WERI-Rb-1 (cell line): ENCODE data around the gene PPM1N.

Experiments used
- DNase-seq: peaks from one replicate; pipeline ENCODE4 v3.0.0-alpha.2; 2020
- H3K27ac ChIP-seq: fragments of 250-450 bp; sonication (Bioruptor Pico); 2 replicates; pipeline ENCODE4 v1.5.1; 2020; ENCODE audit warnings: mild to moderate bottlenecking, moderate library complexity
- H3K27me3 ChIP-seq: fragments of 250-450 bp; sonication (Bioruptor Pico); 2 replicates; pipeline ENCODE4 v1.5.1; 2021; ENCODE audit warnings: mild to moderate bottlenecking, low read depth, moderate library complexity; ENCODE audit not compliant: insufficient read depth, severe bottlenecking
- H3K36me3 ChIP-seq: fragments of 250-450 bp; sonication (Bioruptor Pico); 2 replicates; pipeline ENCODE4 v1.5.1; 2020; ENCODE audit warnings: mild to moderate bottlenecking, moderate library complexity
- H3K4me3 ChIP-seq: 2 replicates; pipeline ENCODE4 v1.5.1; 2011; ENCODE audit warnings: low read depth, mild to moderate bottlenecking, control low read depth, low read length
- H3K9me3 ChIP-seq: fragments of 250-450 bp; sonication (Bioruptor Pico); 2 replicates; pipeline ENCODE4 v1.5.1; 2021; ENCODE audit warnings: mild to moderate bottlenecking, moderate library complexity; ENCODE audit not compliant: severe bottlenecking
- CTCF ChIP-seq: IDR thresholded peaks from 2 replicates; pipeline ENCODE4 v1.5.1; 2011; ENCODE audit warnings: low read depth, mild to moderate bottlenecking, control low read depth, inconsistent platforms, low read length

PPM1N gene

GRCh38 chr19:45471111-45471930, 26.9 kb upstream of the PPM1N start:
- no peak overlapping the region for H3K4me3 ChIP-seq
- no peaks in the 10 kb centered on the region for H3K36me3 ChIP-seq
- no peak for DNase-seq
- TF ChIP-seq CTCF, result no peak
- no peak overlapping the region for H3K27ac ChIP-seq
- H3K27me3 ChIP-seq, result no peaks in the 10 kb centered on the region
- H3K9me3 ChIP-seq, result no peaks in the 10 kb centered on the region

GRCh38 chr19:45471931-45472562, 26.2 kb upstream of the PPM1N start:
- H3K4me3 ChIP-seq, result no peak overlapping the region
- H3K27ac ChIP-seq, result no peak overlapping the region
- H3K9me3 ChIP-seq, result no peaks in the 10 kb centered on the region
- H3K36me3 ChIP-seq, result no peaks in the 10 kb centered on the region
- TF ChIP-seq CTCF, result no peak
- H3K27me3 ChIP-seq, result no peaks in the 10 kb centered on the region
- DNase-seq, result no peak

- no peaks in the 10 kb centered on the region for H3K9me3 ChIP-seq
- no peak overlapping the region for H3K4me3 ChIP-seq
- no peak overlapping the region for H3K27ac ChIP-seq
- no peak for TF ChIP-seq CTCF
- no peaks in the 10 kb centered on the region for H3K36me3 ChIP-seq
- no peaks in the 10 kb centered on the region for H3K27me3 ChIP-seq
- no peak for DNase-seq
Observed at GRCh38 chr19:45472563-45473366, 25.5 kb upstream of the PPM1N start.

GRCh38 chr19:45473367-45473681, 24.9 kb upstream of the PPM1N start:
- Histone ChIP-seq H3K36me3 (no peaks in the 10 kb centered on the region), H3K27ac (no peak overlapping the region), H3K4me3 (no peak overlapping the region), H3K9me3 (no peaks in the 10 kb centered on the region), H3K27me3 (no peaks in the 10 kb centered on the region)
- DNase-seq, result no peak
- no peak for TF ChIP-seq CTCF

- no peaks in the 10 kb centered on the region for H3K9me3 ChIP-seq
- TF ChIP-seq CTCF, result no peak
- no peak overlapping the region for H3K27ac ChIP-seq
- no peak for DNase-seq
- no peaks in the 10 kb centered on the region; the same call in 1 of the 2 replicates for H3K36me3 ChIP-seq
- no peaks in the 10 kb centered on the region for H3K27me3 ChIP-seq
- no peak overlapping the region for H3K4me3 ChIP-seq
Observed at GRCh38 chr19:45473682-45474605, 24.3 kb upstream of the PPM1N start.
